GM12892 (cell line): ENCODE data around the gene ZNF784.

Experiments used
- POLR2AphosphoS5 ChIP-seq: IDR thresholded peaks from 2 replicates; pipeline ENCODE4 v1.6.1; 2011; ENCODE audit warnings: low read depth, low read length, control low read depth
- TAF1 ChIP-seq: IDR thresholded peaks from 2 replicates; pipeline ENCODE4 v1.6.1; 2011; ENCODE audit warnings: low read depth, mild to moderate bottlenecking, control low read depth, low read length, borderline replicate concordance

- TF ChIP-seq POLR2AphosphoS5, result no peak
- no peak for TF ChIP-seq TAF1
Observed at GRCh38 chr19:55656552-55656951, 32.2 kb upstream of the ZNF784 start.
